SK-MEL-5 (cell line): ENCODE data around the gene CFAP126. TPM values are rescaled to one million over a fixed set of nuclear protein-coding genes. Genes with fewer than 3 reads are reported as not detected.
A peak's percentile ranks its signal among the peaks of the same experiment; 100 is the strongest.
"Not testable (repeated sequence)": the region's sequence is repeated elsewhere in the genome, so short reads cannot be mapped to it uniquely, and the experiment has no call there.

Source experiments
- DNase-seq: peaks from one replicate; pipeline ENCODE4 v3.0.0-alpha.2; 2016; ENCODE audit warnings: low read depth, low spot score
- in situ Hi-C: cut with HindIII; loops from 2 replicates; pipeline ENCODE4 v1.10.0; 2016; ENCODE audit warnings: low sequenced_read_pairs, high pct_unique_total_duplicates, low pct_unique_long_range_greater_than_20kb
- polyA plus RNA-seq, 2 experiments: library from polyadenylated mRNA; depleted of rRNA; stranded (reverse); fragments of >200 nt; gene quantifications; 2 replicates each; pipeline ENCODE4 v1.2.3, GENCODE V29; 2015
- total RNA-seq: library from RNA; depleted of rRNA; stranded (reverse); fragments of >200 nt; shearing (Covaris generic); gene quantifications from 2 replicates; pipeline ENCODE4 v1.2.3, GENCODE V29; 2014; rRNA removed

CFAP126 gene, protein sequence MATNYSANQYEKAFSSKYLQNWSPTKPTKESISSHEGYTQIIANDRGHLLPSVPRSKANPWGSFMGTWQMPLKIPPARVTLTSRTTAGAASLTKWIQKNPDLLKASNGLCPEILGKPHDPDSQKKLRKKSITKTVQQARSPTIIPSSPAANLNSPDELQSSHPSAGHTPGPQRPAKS
- total RNA-seq, result not detected in 2 replicates
- not detected in 2 replicates for polyA plus RNA-seq (2015; cell fraction: cytosol; rRNA removed)
- not detected in 2 replicates for polyA plus RNA-seq (2015; cell fraction: nucleus; rRNA removed)

GRCh38 chr1:161367684-161368400, at the start of gene CFAP126:
Gene CFAP126 (minus strand): TSS chr1:161367876. CDS start chr1:161367868, 8 bp downstream.
- DNase-seq, result peak; percentile 90
- in situ Hi-C loops, result no loop called here

- DNase-seq, in situ Hi-C loops: not testable (repeated sequence)
These were observed 45.4 kb upstream of the CFAP126 start for GRCh38 chr1:161413050-161413449.

GRCh38 chr1:161410636-161410970, 42.9 kb upstream of the CFAP126 start:
- in situ Hi-C loops, DNase-seq: not testable (repeated sequence)

DNA sequence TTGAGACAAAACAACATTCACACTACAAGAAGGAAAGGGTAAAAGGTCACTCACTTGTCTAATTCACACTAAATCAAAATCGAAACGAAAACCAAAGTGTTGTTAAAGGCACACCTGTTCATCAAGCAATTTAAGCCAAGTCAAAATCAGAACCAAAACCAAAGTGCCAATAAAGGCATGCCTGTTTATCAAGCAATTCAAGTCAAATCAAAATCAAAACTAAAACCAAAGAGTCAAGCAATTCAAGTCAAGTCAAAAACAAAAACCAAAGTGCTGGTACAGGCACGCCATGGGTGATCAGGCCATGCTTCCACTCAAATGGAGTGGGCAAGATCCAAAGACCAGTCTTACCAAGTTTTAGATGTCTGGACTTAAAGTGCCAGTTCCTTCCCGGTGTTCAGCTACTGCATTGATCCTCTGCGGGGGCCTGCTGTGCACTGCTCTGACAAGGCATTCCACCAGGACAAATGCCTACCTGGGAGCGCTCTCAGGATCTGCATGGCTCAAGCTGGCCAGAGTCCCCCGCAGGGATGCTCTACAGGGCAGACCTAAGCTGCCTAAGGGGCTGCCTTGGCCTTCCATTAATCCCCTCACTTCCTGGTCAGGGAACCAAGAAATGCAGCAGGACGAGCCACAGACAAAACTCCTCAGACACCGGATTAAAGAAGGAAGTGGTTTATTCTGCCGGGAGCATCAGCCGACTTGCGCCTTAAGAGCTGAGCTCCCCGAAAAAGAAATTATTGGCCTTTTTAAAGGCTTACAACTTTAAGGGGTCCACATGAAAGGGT, 42.4 kb upstream of the CFAP126 start:
- DNase-seq, in situ Hi-C loops: not testable (repeated sequence)

DNA sequence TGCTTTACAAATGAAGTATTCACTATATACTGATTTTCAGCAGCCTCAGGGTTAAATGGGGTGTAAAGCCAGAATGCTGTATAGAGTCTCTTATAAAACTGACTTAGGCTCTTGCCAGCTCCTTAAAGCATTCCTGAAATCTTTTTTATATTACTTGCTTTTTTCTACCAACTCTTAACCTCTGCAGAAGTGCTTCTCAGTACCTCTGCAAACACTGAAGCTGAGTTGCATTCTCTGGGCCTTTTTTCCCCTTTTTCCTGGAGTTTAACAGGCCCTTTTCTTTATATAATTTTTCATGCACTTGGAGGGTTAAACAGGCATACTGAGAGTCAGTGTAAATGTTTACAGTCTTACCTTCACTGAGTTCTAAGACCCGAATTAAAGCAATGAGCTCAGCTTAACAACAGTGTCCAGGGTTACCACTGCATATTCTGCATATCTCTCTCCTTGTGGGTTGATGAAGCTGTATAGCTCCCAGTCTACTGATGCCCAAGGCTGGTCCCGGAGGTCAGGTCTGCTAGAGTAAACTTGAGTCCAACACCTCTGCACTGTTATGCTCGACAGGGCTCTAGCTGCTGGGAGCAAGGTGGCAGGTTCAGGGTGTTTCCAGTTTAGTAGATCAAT, 40.9 kb upstream of the CFAP126 start:
- DNase-seq, result no peak
- in situ Hi-C loops, result no loop called here

DNA sequence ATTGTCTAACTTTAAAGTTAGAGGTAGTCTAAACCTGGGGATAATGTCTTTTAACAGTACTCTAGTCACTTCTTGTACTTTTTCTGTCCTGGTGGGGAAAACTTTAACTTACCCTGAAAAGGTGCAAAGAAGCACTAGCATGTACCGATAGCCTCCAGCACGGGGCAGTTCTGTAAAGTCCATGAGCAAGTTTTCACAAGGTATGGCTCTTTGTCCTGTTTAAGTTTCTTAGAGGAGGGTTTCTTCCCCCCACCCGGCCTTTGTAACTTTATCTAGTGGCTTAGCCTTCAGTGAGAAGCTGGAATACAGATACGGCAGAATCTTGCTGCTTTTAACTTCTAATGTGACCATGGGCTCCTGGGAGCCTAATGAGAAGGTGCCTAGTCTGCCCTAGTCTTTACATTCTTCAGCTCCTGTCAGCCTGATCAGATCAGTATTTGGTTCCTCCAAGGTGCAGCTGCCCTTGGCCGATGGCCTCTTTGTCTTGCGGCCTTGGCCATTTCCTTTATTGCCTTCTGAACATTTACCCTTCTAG, 39.8 kb upstream of the CFAP126 start:
- in situ Hi-C loops, result no loop called here
- DNase-seq, result no peak

DNA sequence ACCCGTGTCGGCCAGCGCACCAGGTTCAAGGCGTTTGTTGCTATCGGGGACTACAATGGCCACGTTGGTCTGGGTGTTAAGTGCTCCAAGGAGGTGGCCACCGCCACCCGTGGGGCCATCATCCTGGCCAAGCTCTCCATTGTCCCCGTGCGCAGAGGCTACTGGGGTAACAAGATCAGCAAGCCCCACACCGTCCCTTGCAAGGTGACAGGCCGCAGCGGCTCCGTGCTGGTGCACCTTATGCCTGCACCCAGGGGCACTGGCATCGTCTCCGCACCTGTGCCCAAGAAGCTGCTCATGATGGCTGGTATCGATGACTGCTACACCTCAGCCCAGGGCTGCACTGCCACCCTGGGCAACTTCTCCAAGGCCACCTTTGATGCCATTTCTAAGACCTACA, 38.9 kb upstream of the CFAP126 start:
- in situ Hi-C loops, DNase-seq: not testable (repeated sequence)

- in situ Hi-C loops, result no loop called here
- DNase-seq, result no peak
These were observed 36.4 kb upstream of the CFAP126 start for GRCh38 chr1:161404051-161404597.

- in situ Hi-C loops, result no loop called here
- DNase-seq, result no peak
These were observed 34.8 kb upstream of the CFAP126 start for GRCh38 chr1:161402446-161402845.

GRCh38 chr1:161399257-161399998, 31.8 kb upstream of the CFAP126 start:
- in situ Hi-C loops, result loop anchor here (25.0 kb wide), 1 partner anchor 187 kb away; the partner anchor contains the start of genes APOA2, FCER1G and NDUFS2
- DNase-seq, result peak; percentile 94

GRCh38 chr1:161398900-161399256, 31.2 kb upstream of the CFAP126 start:
- DNase-seq, result no peak
- in situ Hi-C loops, result loop anchor here (25.0 kb wide), 1 partner anchor 187 kb away; the partner anchor contains the start of genes APOA2, FCER1G and NDUFS2

DNA sequence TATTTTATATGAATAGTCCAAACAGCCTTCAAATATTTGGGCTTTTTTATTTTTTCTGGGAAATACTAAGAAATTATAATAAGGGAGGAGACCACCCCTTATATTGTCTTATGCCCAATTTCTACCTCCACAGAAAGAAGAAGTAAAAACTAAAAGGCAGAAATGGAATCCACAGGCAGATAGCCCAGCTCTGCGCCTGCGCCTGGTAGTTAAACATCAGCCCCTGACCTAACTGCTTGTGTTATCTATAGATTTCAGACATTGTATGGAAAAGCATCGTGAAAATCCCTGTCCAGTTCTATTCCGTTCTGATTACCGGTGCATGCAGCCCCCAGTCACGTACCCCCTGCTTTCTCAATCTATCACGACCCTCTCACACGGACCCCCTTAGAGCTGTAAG, 29.4 kb upstream of the CFAP126 start:
- in situ Hi-C loops, result loop anchor here (25.0 kb wide), 1 partner anchor 185 kb away; the partner anchor contains the start of genes APOA2, FCER1G and NDUFS2
- DNase-seq, result not testable (repeated sequence)

- DNase-seq, result no peak
- in situ Hi-C loops, result loop anchor here (25.0 kb wide), 1 partner anchor 181 kb away; the partner anchor contains the start of genes APOA2, FCER1G and NDUFS2
These were observed 25.5 kb upstream of the CFAP126 start for GRCh38 chr1:161393151-161393550.

DNA sequence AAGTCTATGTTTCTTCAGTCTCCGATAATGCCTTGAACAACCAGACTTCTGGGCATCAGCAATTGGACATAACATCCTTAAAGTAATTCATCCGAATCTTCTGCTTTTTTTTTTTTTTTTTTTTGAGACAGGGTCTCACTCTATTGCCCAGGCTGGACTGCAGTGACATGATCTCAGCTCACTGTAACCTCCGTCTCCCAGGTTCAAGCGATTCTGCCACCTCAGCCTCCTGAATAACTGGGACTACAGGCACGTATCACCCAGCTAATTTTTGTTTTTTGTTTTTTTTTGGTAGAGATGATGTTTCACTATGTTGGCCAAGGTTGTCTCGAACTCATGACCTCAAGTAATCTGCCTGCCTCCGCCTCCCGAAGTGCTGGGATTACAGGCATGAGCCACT, 23.9 kb upstream of the CFAP126 start:
- no peak for DNase-seq
- in situ Hi-C loops, result loop anchor here (25.0 kb wide), 1 partner anchor 179 kb away; the partner anchor contains the start of genes APOA2, FCER1G and NDUFS2

GRCh38 chr1:161391136-161391535, 23.5 kb upstream of the CFAP126 start:
- in situ Hi-C loops, result loop anchor here (25.0 kb wide), 1 partner anchor 179 kb away; the partner anchor contains the start of genes APOA2, FCER1G and NDUFS2
- not testable (repeated sequence) for DNase-seq

- no peak for DNase-seq
- in situ Hi-C loops, result loop anchor here (25.0 kb wide), 1 partner anchor 178 kb away; the partner anchor contains the start of genes APOA2, FCER1G and NDUFS2
These were observed 22.8 kb upstream of the CFAP126 start for GRCh38 chr1:161390559-161390858.
